ENCODE data around the gene ASMTL.
"Not testable (repeated sequence)": the region's sequence is repeated elsewhere in the genome, so short reads cannot be mapped to it uniquely, and the experiment has no call there.

ASMTL gene

DNA sequence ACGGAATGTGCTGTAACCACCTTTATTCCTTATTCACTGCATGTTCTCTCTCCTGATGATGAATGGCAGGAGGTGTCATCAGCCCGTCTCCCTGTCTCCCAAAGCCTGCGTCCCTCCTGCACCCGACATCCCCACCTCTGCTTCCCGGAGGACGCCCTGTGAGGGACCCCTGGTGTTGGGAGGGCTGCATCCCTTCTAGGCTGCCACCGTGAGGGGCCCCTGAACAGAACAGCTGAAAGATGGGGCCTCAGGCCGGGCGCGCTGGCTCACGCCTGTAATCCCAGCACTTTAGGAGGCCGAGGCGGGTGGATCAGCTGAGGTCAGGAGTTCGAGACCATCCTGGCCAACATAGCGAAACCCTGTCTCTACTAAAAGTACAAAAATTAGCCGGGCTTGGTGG lies 26.4 kb downstream of the ASMTL start:
- H2AFZ ChIP-seq (ENCODE audit: low read depth, low read length); H3K27me3 ChIP-seq (ENCODE audit: insufficient read depth, low read length); H3K4me3 ChIP-seq (ENCODE audit: low read length); H3K4me1 ChIP-seq (ENCODE audit: insufficient read depth, low read length): not testable (repeated sequence)
- peaks cover 24% of the 10 kb centered on the region for H3K9me3 ChIP-seq (ENCODE audit: low read length)
- peaks cover 42% of the 10 kb centered on the region for H3K36me3 ChIP-seq (ENCODE audit: insufficient read depth, low read length)

DNA sequence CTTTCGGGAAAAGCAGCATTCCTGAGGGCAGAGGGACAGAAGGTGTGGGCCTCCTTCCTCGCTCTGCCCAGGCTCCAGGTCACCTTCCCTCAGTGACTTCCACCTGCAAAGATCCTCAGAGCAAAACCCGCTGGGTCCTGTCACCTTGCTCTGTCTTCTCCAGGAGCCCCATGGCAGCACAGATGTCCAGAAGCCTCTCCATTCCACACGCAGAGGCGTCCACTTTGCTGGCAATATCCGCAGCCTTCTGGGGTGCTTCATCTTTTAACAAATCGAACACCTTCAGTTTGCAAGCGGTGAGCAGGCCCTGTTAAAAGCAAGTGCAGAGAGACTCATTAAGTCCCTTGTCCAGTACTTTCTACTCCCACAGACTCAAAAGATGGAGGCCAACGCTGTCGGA lies 27.3 kb downstream of the ASMTL start:
- Histone ChIP-seq H2AFZ (ENCODE audit: low read depth, low read length) (no peak overlapping the region), H3K4me3 (ENCODE audit: low read length) (no peak overlapping the region), H3K36me3 (ENCODE audit: insufficient read depth, low read length) (peaks cover 47% of the 10 kb centered on the region), H3K9me3 (ENCODE audit: low read length) (peaks cover 25% of the 10 kb centered on the region), H3K4me1 (ENCODE audit: insufficient read depth, low read length) (no peaks in the 10 kb centered on the region), H3K27me3 (ENCODE audit: insufficient read depth, low read length) (no peaks in the 10 kb centered on the region)

DNA sequence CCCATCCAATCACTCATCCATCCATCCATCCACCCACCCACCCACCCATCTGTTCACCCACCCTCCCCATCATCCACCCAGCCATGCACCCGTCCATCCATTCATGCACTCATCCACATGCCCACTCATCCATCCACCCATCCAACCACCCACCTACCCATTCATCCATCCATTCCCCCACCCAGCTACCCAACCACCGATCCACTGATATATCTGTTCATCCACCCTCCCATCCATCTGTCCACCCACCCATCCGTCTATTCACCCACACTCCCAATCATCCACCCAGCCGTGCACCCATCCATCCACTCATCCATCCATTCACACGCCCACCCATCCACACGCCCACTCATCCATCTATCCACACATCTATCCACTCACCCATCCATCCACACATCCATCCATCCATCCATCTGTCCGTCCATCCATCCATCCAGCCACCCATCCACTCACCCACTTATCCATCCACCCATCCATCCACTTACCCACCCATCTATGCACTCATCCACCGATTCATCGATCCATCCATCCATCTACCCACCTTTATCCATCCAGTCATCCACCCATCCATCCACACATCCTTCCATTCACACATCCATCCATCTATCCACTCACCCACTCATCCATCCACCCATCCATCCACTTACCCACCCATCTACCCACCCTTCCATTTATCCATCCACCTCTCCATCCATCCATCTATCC lies 28.4 kb downstream of the ASMTL start:
- Histone ChIP-seq H3K4me3 (ENCODE audit: low read length) (no peak overlapping the region), H3K27me3 (ENCODE audit: insufficient read depth, low read length) (no peaks in the 10 kb centered on the region), H2AFZ (ENCODE audit: low read depth, low read length) (no peak overlapping the region), H3K4me1 (ENCODE audit: insufficient read depth, low read length) (no peaks in the 10 kb centered on the region), H3K9me3 (ENCODE audit: low read length) (peaks cover 25% of the 10 kb centered on the region), H3K36me3 (ENCODE audit: insufficient read depth, low read length) (peaks cover 52% of the 10 kb centered on the region)

DNA sequence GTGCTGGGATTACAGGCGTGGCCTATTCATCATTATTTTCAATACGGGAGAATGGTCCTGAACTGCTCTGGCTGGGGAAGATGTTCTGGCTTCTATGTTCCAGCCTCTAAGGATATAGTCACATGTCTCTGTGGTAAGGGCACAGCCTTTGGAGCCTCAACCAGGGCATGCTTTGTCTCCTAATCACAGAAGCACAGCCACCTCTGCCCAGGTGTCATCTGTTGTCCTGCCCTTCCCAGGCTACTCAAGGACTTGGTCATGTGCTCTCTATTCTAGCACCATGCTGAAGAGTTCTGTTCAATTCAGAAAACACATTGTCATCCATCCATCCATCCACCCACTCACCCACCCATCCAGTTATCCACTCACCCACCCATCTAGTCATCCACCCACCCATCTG lies 29.5 kb downstream of the ASMTL start:
- no peak overlapping the region for H2AFZ ChIP-seq (ENCODE audit: low read depth, low read length)
- peaks cover 28% of the 10 kb centered on the region for H3K9me3 ChIP-seq (ENCODE audit: low read length)
- H3K4me1 ChIP-seq (ENCODE audit: insufficient read depth, low read length) = no peaks in the 10 kb centered on the region
- no peak overlapping the region for H3K4me3 ChIP-seq (ENCODE audit: low read length)
- no peaks in the 10 kb centered on the region for H3K27me3 ChIP-seq (ENCODE audit: insufficient read depth, low read length)
- H3K36me3 ChIP-seq (ENCODE audit: insufficient read depth, low read length) = peaks cover 56% of the 10 kb centered on the region

DNA sequence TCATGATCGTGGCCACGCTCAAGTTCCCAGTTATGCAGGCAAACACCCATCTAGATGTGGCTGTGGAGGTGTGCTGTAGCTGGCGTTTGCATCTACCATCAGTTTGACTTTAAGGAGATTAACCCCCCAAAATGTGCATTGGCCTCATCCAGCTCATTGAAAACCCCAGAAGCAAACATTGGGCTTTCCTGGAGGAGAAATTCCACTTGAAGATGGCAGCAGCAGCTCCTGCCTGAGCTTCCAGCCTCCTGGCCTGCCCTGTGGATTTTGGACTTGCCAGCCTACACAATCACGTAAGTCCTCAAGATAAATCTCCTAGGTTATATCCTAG lies 30.6 kb downstream of the ASMTL start:
- H2AFZ ChIP-seq (ENCODE audit: low read depth, low read length) = no peak overlapping the region
- H3K4me3 ChIP-seq (ENCODE audit: low read length) = no peak overlapping the region
- H3K9me3 ChIP-seq (ENCODE audit: low read length) = peaks cover 30% of the 10 kb centered on the region
- no peaks in the 10 kb centered on the region for H3K4me1 ChIP-seq (ENCODE audit: insufficient read depth, low read length)
- H3K36me3 ChIP-seq (ENCODE audit: insufficient read depth, low read length) = peaks cover 58% of the 10 kb centered on the region
- no peaks in the 10 kb centered on the region for H3K27me3 ChIP-seq (ENCODE audit: insufficient read depth, low read length)

DNA sequence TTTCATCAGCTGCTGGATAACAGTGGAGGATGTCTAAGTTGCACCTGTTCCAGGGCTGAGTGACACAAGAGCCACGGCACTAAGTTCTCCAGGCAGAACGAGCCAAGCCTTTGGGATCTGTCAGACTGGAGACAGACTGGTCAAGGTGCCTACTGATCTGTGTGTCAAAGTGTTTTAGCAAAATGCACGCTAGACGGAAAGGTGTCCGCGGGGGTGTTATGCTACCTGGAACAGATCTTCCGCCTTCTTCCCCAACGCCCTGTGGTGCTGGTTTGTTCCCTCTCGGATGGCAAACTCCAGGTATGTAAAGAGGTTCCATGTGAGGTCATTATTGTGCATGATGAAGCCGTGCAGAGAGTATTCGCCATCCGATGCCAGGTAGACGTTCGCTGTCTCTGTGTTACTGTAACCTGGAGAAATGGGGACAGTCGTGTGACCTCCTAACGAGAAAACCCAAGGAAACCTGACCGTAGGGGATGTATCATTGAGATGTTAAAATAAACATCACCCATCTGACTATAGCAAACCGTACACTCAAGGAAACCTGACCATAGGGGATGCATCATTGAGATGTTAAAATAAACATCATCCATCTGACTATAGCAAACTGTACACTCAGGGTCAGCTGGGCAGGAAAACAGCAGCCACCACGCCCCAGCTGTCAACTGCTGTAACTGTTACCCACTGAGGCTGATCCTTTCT lies 31.1 kb downstream of the ASMTL start:
- peaks cover 60% of the 10 kb centered on the region for H3K36me3 ChIP-seq (ENCODE audit: insufficient read depth, low read length)
- peaks cover 30% of the 10 kb centered on the region for H3K9me3 ChIP-seq (ENCODE audit: low read length)
- no peaks in the 10 kb centered on the region for H3K4me1 ChIP-seq (ENCODE audit: insufficient read depth, low read length)
- no peaks in the 10 kb centered on the region for H3K27me3 ChIP-seq (ENCODE audit: insufficient read depth, low read length)
- H2AFZ ChIP-seq (ENCODE audit: low read depth, low read length) = no peak overlapping the region
- no peak overlapping the region for H3K4me3 ChIP-seq (ENCODE audit: low read length)

DNA sequence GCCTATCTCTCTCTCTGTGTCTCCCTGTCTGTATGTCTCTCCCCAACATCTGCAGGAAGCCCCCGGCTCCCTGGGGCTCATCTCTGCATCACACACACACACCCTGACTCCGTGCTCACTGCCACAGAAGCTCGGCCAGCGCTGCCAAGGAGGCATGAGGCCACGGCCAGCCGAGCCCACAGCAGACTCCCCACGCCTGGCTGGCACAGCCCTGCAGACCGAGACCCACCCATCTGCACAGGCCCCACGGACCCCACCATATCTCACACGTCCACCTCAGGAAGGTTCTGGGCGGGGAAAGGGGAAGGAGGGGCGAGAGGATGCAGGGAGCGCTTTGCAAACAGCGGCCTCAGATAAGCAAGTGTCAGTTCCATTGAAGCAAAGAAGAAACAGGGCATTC lies 32.3 kb downstream of the ASMTL start:
- Histone ChIP-seq H3K4me1 (ENCODE audit: insufficient read depth, low read length) (no peaks in the 10 kb centered on the region), H3K36me3 (ENCODE audit: insufficient read depth, low read length) (peaks cover 63% of the 10 kb centered on the region), H3K27me3 (ENCODE audit: insufficient read depth, low read length) (no peaks in the 10 kb centered on the region), H3K9me3 (ENCODE audit: low read length) (peaks cover 30% of the 10 kb centered on the region), H2AFZ (ENCODE audit: low read depth, low read length) (no peak overlapping the region), H3K4me3 (ENCODE audit: low read length) (no peak overlapping the region)

DNA sequence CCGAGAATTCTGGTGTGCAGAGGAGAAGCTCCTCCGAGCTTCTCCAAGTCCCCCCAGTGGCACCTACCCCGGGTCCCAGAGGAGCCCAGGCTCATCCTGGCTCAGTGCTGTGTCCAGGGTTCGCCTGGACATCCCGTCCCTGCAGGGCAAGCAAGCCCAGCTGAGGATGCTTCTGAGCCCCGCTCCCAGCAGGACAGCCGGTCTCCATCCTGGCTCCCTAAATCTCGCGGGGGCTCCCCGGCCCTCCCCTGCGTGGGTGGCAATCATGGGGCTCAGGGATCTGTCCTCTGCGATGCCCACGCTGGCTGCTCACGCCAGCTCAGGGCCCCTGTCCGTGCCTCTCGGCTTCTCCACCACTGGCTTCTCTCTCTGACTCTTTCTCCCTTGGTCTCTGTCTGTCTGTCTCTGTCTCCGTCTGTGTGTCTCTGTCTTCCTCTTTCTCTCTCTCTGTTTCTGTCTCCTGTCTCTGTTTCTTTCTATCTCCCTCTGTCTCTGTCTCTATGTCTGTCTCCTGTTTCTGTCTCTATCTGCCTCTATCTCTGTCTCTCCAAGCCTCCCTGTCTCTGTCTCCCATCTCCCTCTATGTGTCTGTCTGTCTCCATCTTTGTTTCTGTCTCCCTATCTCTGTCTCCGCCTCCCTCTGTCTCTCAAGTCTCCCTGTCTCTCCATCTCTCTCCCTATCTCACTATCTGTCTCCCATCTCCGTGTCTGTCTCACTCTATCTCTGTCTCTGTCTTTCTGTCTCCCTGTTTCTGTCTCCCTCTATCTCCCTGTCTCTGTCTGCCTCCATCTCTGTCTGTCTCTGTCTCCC lies 33.0 kb downstream of the ASMTL start:
- no peak overlapping the region for H2AFZ ChIP-seq (ENCODE audit: low read depth, low read length)
- H3K4me3 ChIP-seq (ENCODE audit: low read length) = no peak overlapping the region
- no peaks in the 10 kb centered on the region for H3K27me3 ChIP-seq (ENCODE audit: insufficient read depth, low read length)
- H3K36me3 ChIP-seq (ENCODE audit: insufficient read depth, low read length) = peaks cover 60% of the 10 kb centered on the region
- no peaks in the 10 kb centered on the region for H3K4me1 ChIP-seq (ENCODE audit: insufficient read depth, low read length)
- peaks cover 30% of the 10 kb centered on the region for H3K9me3 ChIP-seq (ENCODE audit: low read length)

DNA sequence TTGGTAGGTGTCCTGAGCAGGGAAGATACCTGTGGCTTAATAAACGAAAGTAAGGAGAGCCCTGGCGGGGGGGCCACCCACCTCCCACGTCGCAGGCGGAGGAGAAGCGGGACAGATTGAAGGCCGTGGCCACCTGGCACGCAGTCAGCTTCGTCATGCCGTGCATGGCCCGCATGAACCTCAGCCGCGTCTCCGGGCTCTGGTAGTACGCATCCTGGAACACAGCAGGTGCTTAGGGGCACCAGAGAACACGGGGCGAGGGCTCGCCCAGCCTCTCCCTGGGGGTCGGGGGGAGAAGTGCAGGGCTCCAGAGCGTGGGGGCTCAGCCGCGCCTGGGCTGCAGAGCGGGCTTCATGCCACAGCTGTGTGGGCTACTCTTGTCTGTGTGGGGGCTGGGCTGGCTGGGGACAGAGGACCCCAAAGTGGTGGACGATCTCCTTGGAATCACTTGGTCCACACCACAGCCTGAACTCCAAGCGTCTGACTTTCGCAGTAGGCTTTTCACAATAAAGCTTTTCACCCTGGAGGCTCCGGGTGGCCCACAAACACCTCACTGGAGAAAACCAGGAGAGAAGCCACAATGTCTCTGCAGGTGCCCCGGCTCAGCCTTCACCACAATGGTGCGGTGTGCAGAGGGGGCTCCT lies 33.7 kb downstream of the ASMTL start:
- Histone ChIP-seq H3K36me3 (ENCODE audit: insufficient read depth, low read length) (peaks cover 60% of the 10 kb centered on the region), H3K27me3 (ENCODE audit: insufficient read depth, low read length) (no peaks in the 10 kb centered on the region)

DNA sequence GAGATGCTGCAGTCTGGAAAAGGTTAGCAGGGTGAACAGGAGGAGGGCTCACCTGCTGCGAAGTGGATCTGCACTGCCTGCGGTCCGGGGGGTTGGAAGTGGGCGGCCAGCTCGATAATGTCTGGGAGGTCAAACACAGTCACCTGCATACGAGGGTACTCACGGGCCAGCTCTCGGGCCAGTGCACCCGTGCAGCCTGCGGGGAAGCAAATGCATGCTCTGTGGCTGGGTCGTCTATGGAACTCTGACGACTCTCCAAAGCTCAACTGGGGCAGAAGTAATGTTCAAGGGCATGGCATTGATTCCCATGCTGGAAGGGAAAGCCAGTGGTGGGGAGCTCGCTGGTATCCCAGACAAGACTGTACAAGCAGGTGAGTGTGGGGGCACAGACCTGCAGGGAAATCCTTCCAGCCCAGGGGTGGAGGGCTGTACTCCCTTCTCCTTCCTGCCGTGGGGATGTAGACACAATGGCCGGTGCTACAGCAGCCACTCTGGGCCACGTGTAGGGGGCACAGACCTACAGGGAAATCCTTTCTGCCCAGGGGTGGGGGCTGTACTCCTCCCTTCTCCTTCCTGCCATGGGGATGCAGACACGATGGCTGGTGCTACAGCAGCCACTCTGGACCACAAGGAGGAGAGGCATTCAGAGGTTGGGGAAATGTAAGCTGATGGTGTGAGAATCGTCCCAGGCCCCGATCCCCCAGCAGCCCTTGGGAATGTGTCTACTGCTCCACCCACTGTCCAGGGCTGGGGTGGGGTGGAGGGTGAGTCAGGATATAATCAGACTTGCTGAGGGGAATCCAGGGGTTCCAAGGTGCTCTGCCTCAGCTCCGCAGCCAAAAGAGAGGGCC lies 34.6 kb downstream of the ASMTL start:
- peaks cover 64% of the 10 kb centered on the region for H3K36me3 ChIP-seq (ENCODE audit: insufficient read depth, low read length)

More for the DNA sequence above, 33.7 kb downstream of the ASMTL start:
- Histone ChIP-seq H3K4me1 (ENCODE audit: insufficient read depth, low read length) (no peaks in the 10 kb centered on the region), H3K9me3 (ENCODE audit: low read length) (peaks cover 27% of the 10 kb centered on the region), H3K4me3 (ENCODE audit: low read length) (no peak overlapping the region), H2AFZ (ENCODE audit: low read depth, low read length) (no peak overlapping the region)

DNA sequence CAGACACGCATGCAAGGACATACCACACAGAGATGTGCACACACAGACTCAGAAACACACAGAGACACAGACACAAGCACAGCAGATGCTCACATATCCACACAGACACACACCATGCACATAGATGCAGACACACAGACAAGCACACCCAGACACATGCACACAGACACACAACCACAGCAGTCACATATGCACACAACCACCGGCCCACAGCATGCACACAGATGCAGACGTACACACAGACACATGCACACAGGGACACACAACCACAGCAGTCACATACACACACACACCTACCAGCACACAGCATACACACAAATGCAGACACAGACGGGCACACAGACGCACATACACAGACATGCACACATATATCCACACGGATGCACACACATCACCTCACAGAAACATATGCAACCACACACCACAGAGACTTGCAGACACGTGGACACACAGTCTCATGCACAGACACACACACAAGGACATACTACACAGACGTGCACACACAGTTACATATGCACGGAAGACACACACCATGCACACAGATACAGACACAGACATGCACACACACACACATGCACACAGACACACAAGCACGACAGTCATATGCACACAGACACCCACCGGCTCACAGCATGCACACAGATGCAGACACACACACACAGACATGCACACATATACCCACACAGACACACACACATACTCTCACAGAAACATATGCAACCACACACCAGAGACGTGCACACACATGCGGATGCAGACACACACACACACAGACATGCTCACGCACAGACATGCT lies 35.5 kb downstream of the ASMTL start:
- H3K36me3 ChIP-seq (ENCODE audit: insufficient read depth, low read length) = peaks cover 64% of the 10 kb centered on the region
- no peak overlapping the region for H2AFZ ChIP-seq (ENCODE audit: low read depth, low read length)
- H3K4me1 ChIP-seq (ENCODE audit: insufficient read depth, low read length) = no peaks in the 10 kb centered on the region
- peaks cover 13% of the 10 kb centered on the region for H3K9me3 ChIP-seq (ENCODE audit: low read length)
- H3K27me3 ChIP-seq (ENCODE audit: insufficient read depth, low read length) = no peaks in the 10 kb centered on the region
- H3K4me3 ChIP-seq (ENCODE audit: low read length) = no peak overlapping the region

More for the DNA sequence above, 34.6 kb downstream of the ASMTL start:
- H3K4me3 ChIP-seq (ENCODE audit: low read length) = no peak overlapping the region
- no peaks in the 10 kb centered on the region for H3K4me1 ChIP-seq (ENCODE audit: insufficient read depth, low read length)
- no peaks in the 10 kb centered on the region for H3K27me3 ChIP-seq (ENCODE audit: insufficient read depth, low read length)
- no peak overlapping the region for H2AFZ ChIP-seq (ENCODE audit: low read depth, low read length)
- H3K9me3 ChIP-seq (ENCODE audit: low read length) = peaks cover 19% of the 10 kb centered on the region

DNA sequence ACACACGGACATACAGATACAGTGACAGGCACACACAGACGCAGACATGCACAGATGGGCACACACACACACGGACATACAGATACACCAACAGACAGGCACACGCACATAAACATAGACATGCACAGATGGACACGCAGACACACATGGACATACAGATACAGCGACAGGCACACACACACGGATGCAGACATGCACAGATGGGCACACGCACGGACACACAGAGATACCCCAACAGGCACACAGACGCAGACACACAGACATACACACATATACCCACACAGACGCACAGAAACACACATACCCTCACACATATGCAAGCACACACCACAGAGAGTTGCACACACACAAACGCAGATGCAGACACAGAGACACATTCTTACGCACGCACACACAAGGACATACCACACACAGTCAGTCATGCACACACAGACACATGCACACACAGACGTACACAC lies 36.4 kb downstream of the ASMTL start:
- peaks cover 62% of the 10 kb centered on the region for H3K36me3 ChIP-seq (ENCODE audit: insufficient read depth, low read length)
- no peak overlapping the region for H2AFZ ChIP-seq (ENCODE audit: low read depth, low read length)
- no peak overlapping the region for H3K4me3 ChIP-seq (ENCODE audit: low read length)
- H3K9me3 ChIP-seq (ENCODE audit: low read length) = peaks cover 6% of the 10 kb centered on the region
- no peaks in the 10 kb centered on the region for H3K27me3 ChIP-seq (ENCODE audit: insufficient read depth, low read length)
- no peaks in the 10 kb centered on the region for H3K4me1 ChIP-seq (ENCODE audit: insufficient read depth, low read length)
